PC-3 (cell line): ENCODE results near the gene PKD1L1.

Experiments used
- CTCF ChIP-seq: fragments of 300-600 bp; sonication (generic); conservative IDR thresholded peaks from 2 replicates; pipeline ENCODE4 v1.5.1; 2017; ENCODE audit warnings: antibody characterized with exemption, low read depth, mild to moderate bottlenecking, low read length
- EZH2 ChIP-seq: fragments of 300-600 bp; sonication (generic); IDR thresholded peaks from one replicate; pipeline ENCODE4 v1.6.1; 2017; ENCODE audit warnings: antibody characterized with exemption, mild to moderate bottlenecking, low read length; ENCODE audit not compliant: unreplicated experiment
- EZH2phosphoT487 ChIP-seq: fragments of 300-600 bp; sonication (generic); IDR thresholded peaks from 2 replicates; pipeline ENCODE4 v1.6.1; 2018; ENCODE audit warnings: mild to moderate bottlenecking, antibody characterized with exemption, low read length, borderline replicate concordance

DNA sequence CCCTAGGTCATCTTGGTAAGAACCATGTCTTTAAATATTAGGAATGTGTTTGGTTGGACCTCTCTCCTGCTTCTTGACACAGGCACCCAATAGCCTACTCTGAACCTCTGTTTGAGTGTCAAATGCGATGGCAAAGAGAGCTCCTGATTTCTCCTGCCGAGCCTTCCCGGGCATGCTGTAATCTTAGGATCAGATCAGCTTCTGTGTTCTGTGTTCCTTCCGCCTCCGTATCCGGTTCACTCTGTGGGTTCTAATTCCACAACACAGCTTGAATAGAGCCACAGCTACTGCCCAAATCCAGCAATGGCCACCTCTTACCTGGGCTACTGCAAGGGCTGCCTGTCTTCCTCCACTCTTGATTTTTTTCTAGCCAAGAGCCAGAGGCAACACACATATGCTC, 201.1 kb downstream of the PKD1L1 start:
- TF ChIP-seq EZH2 = no peak
- no peak for TF ChIP-seq CTCF
- no peak for TF ChIP-seq EZH2phosphoT487
